Measurements from ENCODE around the gene NTRK3. TPM values are rescaled to one million over a fixed set of nuclear protein-coding genes. Genes with fewer than 3 reads are reported as not detected.

NTRK3 gene
- total RNA-seq, 1 experiment from 2014 or later, result not detected

GRCh38 chr15:88121968-88122530, 134.5 kb downstream of the NTRK3 start:
- H3K9ac ChIP-seq (ENCODE audit: low read length), result no peak overlapping the region
- H3K79me2 ChIP-seq (ENCODE audit: low read length), result no peaks in the 10 kb centered on the region
- H3K36me3 ChIP-seq (ENCODE audit: low read depth, low read length), result no peaks in the 10 kb centered on the region
- no peak overlapping the region for H3K4me3 ChIP-seq (ENCODE audit: low read length)
- no peak for DNase-seq
- H4K20me1 ChIP-seq (ENCODE audit: low read length), result no peaks in the 10 kb centered on the region
- no peaks in the 10 kb centered on the region for H3K4me1 ChIP-seq (ENCODE audit: insufficient read depth, low read length)
- intact Hi-C loops (cut with micrococcal nuclease), result no loop called here
- no peak for ATAC-seq
- H3K27ac ChIP-seq (ENCODE audit: low read length), result no peak overlapping the region
- BruUV-seq (replicated peaks), result no TSS peak
- no peaks in the 10 kb centered on the region for H3K9me3 ChIP-seq (ENCODE audit: low read length)
- no peaks in the 10 kb centered on the region for H3F3A ChIP-seq (ENCODE audit: low read length, unreplicated experiment)
- TF ChIP-seq EZH2phosphoT487 (IDR thresholded peaks at IDR 0.05; ENCODE audit: borderline replicate concordance, low read length), result no peak
- no peak for TF ChIP-seq CTCF (conservative IDR thresholded peaks at IDR 0.05; ENCODE audit: low read depth, low read length)
- TF ChIP-seq EZH2 (IDR thresholded peaks at IDR 0.05; ENCODE audit: low read length, unreplicated experiment), result no peak
- no peak overlapping the region for H3K4me2 ChIP-seq (ENCODE audit: low read length)
- no peaks in the 10 kb centered on the region for H3K9me2 ChIP-seq (replicated peaks; ENCODE audit: low read length)
- ChIA-PET POLR2A (ENCODE audit: unreplicated experiment) (no interaction called here), CTCF (no interaction called here)
- no peak overlapping the region for H2AFZ ChIP-seq (ENCODE audit: low read length)
- H3K27me3 ChIP-seq (ENCODE audit: low read length), result no peaks in the 10 kb centered on the region

GRCh38 chr15:88120026-88120425, 136.5 kb downstream of the NTRK3 start:
- ChIA-PET CTCF (no interaction called here), POLR2A (ENCODE audit: unreplicated experiment) (no interaction called here)
- BruUV-seq (replicated peaks), result no TSS peak
- intact Hi-C loops (cut with micrococcal nuclease), result no loop called here
- DNase-seq (no peak), ATAC-seq (no peak)
- Histone ChIP-seq H3K4me1 (ENCODE audit: insufficient read depth, low read length) (no peaks in the 10 kb centered on the region), H3K36me3 (ENCODE audit: low read depth, low read length) (no peaks in the 10 kb centered on the region), H3K4me3 (ENCODE audit: low read length) (no peak overlapping the region), H2AFZ (ENCODE audit: low read length) (no peak overlapping the region), H3K9ac (ENCODE audit: low read length) (no peak overlapping the region), H3K27ac (ENCODE audit: low read length) (no peak overlapping the region), H3K27me3 (ENCODE audit: low read length) (no peaks in the 10 kb centered on the region), H3K4me2 (ENCODE audit: low read length) (no peak overlapping the region), H3K79me2 (ENCODE audit: low read length) (no peaks in the 10 kb centered on the region), H3K9me3 (ENCODE audit: low read length) (no peaks in the 10 kb centered on the region), H3K9me2 (replicated peaks; ENCODE audit: low read length) (no peaks in the 10 kb centered on the region), H4K20me1 (ENCODE audit: low read length) (no peaks in the 10 kb centered on the region), H3F3A (ENCODE audit: low read length, unreplicated experiment) (no peaks in the 10 kb centered on the region)
- TF ChIP-seq EZH2 (IDR thresholded peaks at IDR 0.05; ENCODE audit: low read length, unreplicated experiment) (no peak), CTCF (conservative IDR thresholded peaks at IDR 0.05; ENCODE audit: low read depth, low read length) (no peak), EZH2phosphoT487 (IDR thresholded peaks at IDR 0.05; ENCODE audit: borderline replicate concordance, low read length) (no peak)

- BruUV-seq (replicated peaks), result no TSS peak
- Histone ChIP-seq H3K36me3 (ENCODE audit: low read depth, low read length) (no peaks in the 10 kb centered on the region), H3K9me2 (replicated peaks; ENCODE audit: low read length) (no peaks in the 10 kb centered on the region), H3K27me3 (ENCODE audit: low read length) (no peaks in the 10 kb centered on the region), H3K9ac (ENCODE audit: low read length) (no peak overlapping the region), H3K9me3 (ENCODE audit: low read length) (no peaks in the 10 kb centered on the region), H3F3A (ENCODE audit: low read length, unreplicated experiment) (no peaks in the 10 kb centered on the region), H3K4me2 (ENCODE audit: low read length) (no peak overlapping the region), H3K4me1 (ENCODE audit: insufficient read depth, low read length) (no peaks in the 10 kb centered on the region), H4K20me1 (ENCODE audit: low read length) (no peaks in the 10 kb centered on the region), H2AFZ (ENCODE audit: low read length) (no peak overlapping the region), H3K79me2 (ENCODE audit: low read length) (no peaks in the 10 kb centered on the region), H3K4me3 (ENCODE audit: low read length) (no peak overlapping the region), H3K27ac (ENCODE audit: low read length) (no peak overlapping the region)
- CTCF ChIA-PET, result no interaction called here
- DNase-seq (no peak), ATAC-seq (no peak)
- POLR2A ChIA-PET (ENCODE audit: unreplicated experiment), result no interaction called here
- intact Hi-C loops (cut with micrococcal nuclease), result no loop called here
- TF ChIP-seq CTCF (conservative IDR thresholded peaks at IDR 0.05; ENCODE audit: low read depth, low read length) (no peak), EZH2 (IDR thresholded peaks at IDR 0.05; ENCODE audit: low read length, unreplicated experiment) (no peak), EZH2phosphoT487 (IDR thresholded peaks at IDR 0.05; ENCODE audit: borderline replicate concordance, low read length) (no peak)
These were observed 137.8 kb downstream of the NTRK3 start for GRCh38 chr15:88118741-88119140.

Measured in PC-3 (cell line).